Loucy (cell line): ENCODE measurements around the gene ANKRD60.

ENCODE experiments used
- H2AFZ ChIP-seq: fragments of 200-600 bp; sonication (generic); 2 replicates; pipeline ENCODE4 v1.6.0; 2016; ENCODE audit warnings: antibody characterized with exemption, mild to moderate bottlenecking, low read length, moderate library complexity
- H3F3A ChIP-seq: fragments of 200-600 bp; 2 replicates; pipeline ENCODE4 v1.6.0; 2016; ENCODE audit warnings: antibody characterized with exemption, low read depth, mild to moderate bottlenecking
- H3K27me3 ChIP-seq: fragments of 200-600 bp; sonication (generic); 2 replicates; pipeline ENCODE4 v1.6.1; 2014; ENCODE audit warnings: low read length, mild to moderate bottlenecking; ENCODE audit not compliant: insufficient read depth, poor library complexity, severe bottlenecking
- H3K36me3 ChIP-seq: fragments of 200-600 bp; sonication (generic); 2 replicates; pipeline ENCODE4 v1.6.1; 2016; ENCODE audit warnings: low read length; ENCODE audit not compliant: insufficient read depth
- H3K4me1 ChIP-seq: fragments of 200-600 bp; sonication (generic); 2 replicates; pipeline ENCODE4 v1.5.1; 2014; ENCODE audit warnings: low read length, mild to moderate bottlenecking; ENCODE audit not compliant: insufficient read depth, poor library complexity, severe bottlenecking
- H3K4me2 ChIP-seq: fragments of 200-600 bp; sonication (generic); 2 replicates; pipeline ENCODE4 v1.6.0; 2014; ENCODE audit warnings: antibody characterized with exemption, low read length, low read depth, mild to moderate bottlenecking; ENCODE audit not compliant: poor library complexity, severe bottlenecking
- H3K4me3 ChIP-seq: fragments of 200-600 bp; sonication (generic); 2 replicates; pipeline ENCODE4 v1.5.1; 2014; ENCODE audit warnings: low read length, mild to moderate bottlenecking, mixed read lengths; ENCODE audit not compliant: poor library complexity, severe bottlenecking
- H3K79me2 ChIP-seq: fragments of 200-600 bp; sonication (generic); 2 replicates; pipeline ENCODE4 v1.6.1; 2014; ENCODE audit warnings: low read length; ENCODE audit not compliant: insufficient read depth
- H3K9ac ChIP-seq: fragments of 200-600 bp; sonication (generic); 2 replicates; pipeline ENCODE4 v1.6.0; 2014; ENCODE audit warnings: mild to moderate bottlenecking, low read depth, low read length, moderate library complexity; ENCODE audit not compliant: poor library complexity, severe bottlenecking
- H3K9me2 ChIP-seq: fragments of 200-600 bp; sonication (generic); replicated peaks from 2 replicates; pipeline ENCODE4 v1.6.1; 2016; ENCODE audit warnings: low read depth, low read length, mixed read lengths
- H3K9me3 ChIP-seq: fragments of 200-600 bp; sonication (generic); 2 replicates; pipeline ENCODE4 v1.6.1; 2014; ENCODE audit warnings: mild to moderate bottlenecking, antibody characterized with exemption, low read length, low read depth; ENCODE audit not compliant: insufficient read depth
- H4K20me1 ChIP-seq: fragments of 200-600 bp; sonication (generic); 2 replicates; pipeline ENCODE4 v1.6.0; 2014; ENCODE audit warnings: antibody characterized with exemption, low read length, mild to moderate bottlenecking; ENCODE audit not compliant: insufficient read depth, poor library complexity, severe bottlenecking
- EZH2phosphoT487 ChIP-seq: fragments of 200-600 bp; IDR thresholded peaks from 2 replicates; pipeline ENCODE4 v1.6.1; 2018; ENCODE audit warnings: antibody characterized with exemption, mild to moderate bottlenecking, moderate library complexity, borderline replicate concordance
- TF ChIP-seq, protein P1 (sequence below): fragments of 200-600 bp; sonication (generic); conservative IDR thresholded peaks from 2 replicates; pipeline ENCODE4 v1.5.1; 2014; ENCODE audit warnings: mild to moderate bottlenecking, antibody characterized with exemption, low read length

Gene ANKRD60

GRCh38 chr20:58242824-58243223 is 14.4 kb upstream of the ANKRD60 start:
- Histone ChIP-seq H3K4me3 (no peak overlapping the region), H2AFZ (no peak overlapping the region), H3K9me2 (no peaks in the 10 kb centered on the region), H3K36me3 (no peaks in the 10 kb centered on the region), H3K27me3 (no peaks in the 10 kb centered on the region), H3K9ac (no peak overlapping the region), H3K79me2 (no peaks in the 10 kb centered on the region), H3K4me1 (no peaks in the 10 kb centered on the region), H3K4me2 (no peak overlapping the region), H3F3A (no peaks in the 10 kb centered on the region), H3K9me3 (no peaks in the 10 kb centered on the region), H4K20me1 (no peaks in the 10 kb centered on the region)
- TF ChIP-seq, protein P1, sequence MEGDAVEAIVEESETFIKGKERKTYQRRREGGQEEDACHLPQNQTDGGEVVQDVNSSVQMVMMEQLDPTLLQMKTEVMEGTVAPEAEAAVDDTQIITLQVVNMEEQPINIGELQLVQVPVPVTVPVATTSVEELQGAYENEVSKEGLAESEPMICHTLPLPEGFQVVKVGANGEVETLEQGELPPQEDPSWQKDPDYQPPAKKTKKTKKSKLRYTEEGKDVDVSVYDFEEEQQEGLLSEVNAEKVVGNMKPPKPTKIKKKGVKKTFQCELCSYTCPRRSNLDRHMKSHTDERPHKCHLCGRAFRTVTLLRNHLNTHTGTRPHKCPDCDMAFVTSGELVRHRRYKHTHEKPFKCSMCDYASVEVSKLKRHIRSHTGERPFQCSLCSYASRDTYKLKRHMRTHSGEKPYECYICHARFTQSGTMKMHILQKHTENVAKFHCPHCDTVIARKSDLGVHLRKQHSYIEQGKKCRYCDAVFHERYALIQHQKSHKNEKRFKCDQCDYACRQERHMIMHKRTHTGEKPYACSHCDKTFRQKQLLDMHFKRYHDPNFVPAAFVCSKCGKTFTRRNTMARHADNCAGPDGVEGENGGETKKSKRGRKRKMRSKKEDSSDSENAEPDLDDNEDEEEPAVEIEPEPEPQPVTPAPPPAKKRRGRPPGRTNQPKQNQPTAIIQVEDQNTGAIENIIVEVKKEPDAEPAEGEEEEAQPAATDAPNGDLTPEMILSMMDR: no peak
- no peak for TF ChIP-seq EZH2phosphoT487

DNA sequence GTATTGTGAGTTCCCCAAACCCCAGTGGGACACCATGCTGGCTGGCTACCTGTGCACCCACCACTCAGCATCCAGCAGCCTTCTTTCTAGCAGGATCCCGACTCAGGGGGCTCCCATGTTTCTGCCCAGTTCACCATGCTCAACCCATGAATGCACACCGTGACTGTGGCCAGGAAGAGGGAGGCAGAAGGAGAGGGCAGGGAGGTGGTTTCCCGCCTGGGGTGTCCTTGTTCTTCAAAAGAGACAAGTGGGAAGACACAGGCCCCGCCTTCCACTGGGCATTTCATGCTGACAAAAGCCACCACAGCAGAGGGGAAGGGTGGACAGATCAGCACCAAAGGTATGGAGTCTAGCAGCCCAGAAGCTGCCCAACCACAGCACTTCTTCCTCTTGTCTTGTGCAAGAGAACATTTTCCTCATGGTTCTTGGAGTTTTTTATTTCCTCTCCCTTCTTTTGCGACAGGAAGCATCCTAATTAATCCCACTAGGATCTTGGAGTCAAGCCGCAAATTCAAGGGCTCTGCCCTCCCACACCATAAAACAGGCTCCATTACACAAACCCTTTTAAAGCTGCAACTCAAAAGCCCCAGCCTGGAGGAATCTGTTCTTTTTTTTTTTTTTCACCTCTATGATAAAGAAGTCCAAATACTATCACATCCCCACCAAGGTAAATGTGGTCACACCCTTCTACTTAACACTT is 13.5 kb upstream of the ANKRD60 start:
- no peak overlapping the region for H2AFZ ChIP-seq
- no peaks in the 10 kb centered on the region for H3K36me3 ChIP-seq
- no peaks in the 10 kb centered on the region for H4K20me1 ChIP-seq
- H3K9me2 ChIP-seq: no peaks in the 10 kb centered on the region
- H3K4me1 ChIP-seq: peaks cover 7% of the 10 kb centered on the region
- H3K27me3 ChIP-seq: no peaks in the 10 kb centered on the region
- no peaks in the 10 kb centered on the region for H3K9me3 ChIP-seq
- H3K4me3 ChIP-seq: no peak overlapping the region
- TF ChIP-seq, protein P1: no peak
- TF ChIP-seq EZH2phosphoT487: no peak
- H3K9ac ChIP-seq: no peak overlapping the region
- no peak overlapping the region for H3K4me2 ChIP-seq
- no peaks in the 10 kb centered on the region for H3K79me2 ChIP-seq
- H3F3A ChIP-seq: no peaks in the 10 kb centered on the region

GRCh38 chr20:58240471-58240870 is 12.0 kb upstream of the ANKRD60 start:
- no peaks in the 10 kb centered on the region for H3K9me2 ChIP-seq
- no peak for TF ChIP-seq EZH2phosphoT487
- TF ChIP-seq, protein P1: no peak
- no peaks in the 10 kb centered on the region for H3K79me2 ChIP-seq
- no peak overlapping the region for H3K4me2 ChIP-seq
- peaks cover 21% of the 10 kb centered on the region for H3K4me1 ChIP-seq
- H3F3A ChIP-seq: no peaks in the 10 kb centered on the region
- no peaks in the 10 kb centered on the region for H3K36me3 ChIP-seq
- H3K9ac ChIP-seq: no peak overlapping the region
- no peak overlapping the region for H3K4me3 ChIP-seq
- H2AFZ ChIP-seq: no peak overlapping the region
- H3K9me3 ChIP-seq: no peaks in the 10 kb centered on the region
- H4K20me1 ChIP-seq: no peaks in the 10 kb centered on the region
- H3K27me3 ChIP-seq: no peaks in the 10 kb centered on the region
